Measurements from ENCODE around the gene KIT. TPM values are rescaled to one million over a fixed set of nuclear protein-coding genes. Genes with fewer than 3 reads are reported as not detected.

KIT gene
- total and polyA plus RNA-seq, 2 donors (not counting 1 experiment from before 2014, with no cell fraction given): 0.50 to 19.9 TPM

GRCh38 chr4:54714631-54715030, 56.9 kb downstream of the KIT start:
- Histone ChIP-seq H3K27me3 (ENCODE audit: control insufficient read depth, insufficient read depth, low read length) (no peaks in the 10 kb centered on the region), H2AFZ (ENCODE audit: low read length) (no peak overlapping the region), H3K9ac (ENCODE audit: insufficient read depth, low read length) (no peak overlapping the region), H3K4me1 (ENCODE audit: control insufficient read depth, extremely low read depth, insufficient read depth, low read length) (no peaks in the 10 kb centered on the region), H3K36me3 (ENCODE audit: control insufficient read depth, insufficient read depth, low read length) (no peaks in the 10 kb centered on the region), H3K4me2 (ENCODE audit: extremely low read depth, insufficient read depth, low read length) (no peak overlapping the region), H3K27ac (ENCODE audit: insufficient read depth, low read length) (no peak overlapping the region), H4K20me1 (ENCODE audit: control insufficient read depth, extremely low read depth, insufficient read depth, low read length) (no peaks in the 10 kb centered on the region), H3K79me2 (ENCODE audit: control insufficient read depth, insufficient read depth, low read length) (no peaks in the 10 kb centered on the region), H3K4me3 (replicated peaks in 1 of 4; ENCODE audit: control extremely low read depth in 1 of 4, insufficient read depth in 1 of 4, low read depth in 3 of 4, low read length in 4 of 4) (no peak overlapping the region), H3K9me3 (ENCODE audit: control insufficient read depth, insufficient read depth, low read depth, low read length) (no peaks in the 10 kb centered on the region)
- no peak for DNase-seq (ENCODE audit: low read depth in 2 of 2)
- TF ChIP-seq CTCF (conservative IDR thresholded peaks at IDR 0.05 in 1 of 2, IDR thresholded peaks at IDR 0.05 in 1 of 2; ENCODE audit: low read depth in 1 of 2, low read length in 2 of 2) (no peak), EZH2 (IDR thresholded peaks at IDR 0.05; ENCODE audit: low read length, missing control alignments) (no peak)

GRCh38 chr4:54716478-54717065, 58.8 kb downstream of the KIT start:
- TF ChIP-seq CTCF (conservative IDR thresholded peaks at IDR 0.05 in 1 of 2, IDR thresholded peaks at IDR 0.05 in 1 of 2; ENCODE audit: low read depth in 1 of 2, low read length in 2 of 2): no peak
- no peak for TF ChIP-seq EZH2 (IDR thresholded peaks at IDR 0.05; ENCODE audit: low read length, missing control alignments)
- H3K9ac ChIP-seq (ENCODE audit: insufficient read depth, low read length): no peak overlapping the region
- no peak overlapping the region for H3K4me3 ChIP-seq (replicated peaks in 1 of 4; ENCODE audit: control extremely low read depth in 1 of 4, insufficient read depth in 1 of 4, low read depth in 3 of 4, low read length in 4 of 4)
- no peaks in the 10 kb centered on the region for H3K36me3 ChIP-seq (ENCODE audit: control insufficient read depth, insufficient read depth, low read length)
- H3K9me3 ChIP-seq (ENCODE audit: control insufficient read depth, insufficient read depth, low read depth, low read length): no peaks in the 10 kb centered on the region
- H3K79me2 ChIP-seq (ENCODE audit: control insufficient read depth, insufficient read depth, low read length): no peaks in the 10 kb centered on the region
- no peak overlapping the region for H3K27ac ChIP-seq (ENCODE audit: insufficient read depth, low read length)
- no peaks in the 10 kb centered on the region for H4K20me1 ChIP-seq (ENCODE audit: control insufficient read depth, extremely low read depth, insufficient read depth, low read length)
- no peak for DNase-seq (ENCODE audit: low read depth in 2 of 2)
- H2AFZ ChIP-seq (ENCODE audit: low read length): no peak overlapping the region
- no peaks in the 10 kb centered on the region for H3K4me1 ChIP-seq (ENCODE audit: control insufficient read depth, extremely low read depth, insufficient read depth, low read length)
- no peaks in the 10 kb centered on the region for H3K27me3 ChIP-seq (ENCODE audit: control insufficient read depth, insufficient read depth, low read length)
- H3K4me2 ChIP-seq (ENCODE audit: extremely low read depth, insufficient read depth, low read length): no peak overlapping the region

GRCh38 chr4:54717694-54718093, 59.9 kb downstream of the KIT start:
- H3K36me3 ChIP-seq (ENCODE audit: control insufficient read depth, insufficient read depth, low read length): no peaks in the 10 kb centered on the region

More at GRCh38 chr4:54717694-54718093, 59.9 kb downstream of the KIT start:
- no peaks in the 10 kb centered on the region for H3K27me3 ChIP-seq (ENCODE audit: control insufficient read depth, insufficient read depth, low read length)
- no peak overlapping the region for H3K9ac ChIP-seq (ENCODE audit: insufficient read depth, low read length)
- no peaks in the 10 kb centered on the region for H3K4me1 ChIP-seq (ENCODE audit: control insufficient read depth, extremely low read depth, insufficient read depth, low read length)
- H3K9me3 ChIP-seq (ENCODE audit: control insufficient read depth, insufficient read depth, low read depth, low read length): no peaks in the 10 kb centered on the region
- no peaks in the 10 kb centered on the region for H4K20me1 ChIP-seq (ENCODE audit: control insufficient read depth, extremely low read depth, insufficient read depth, low read length)
- H2AFZ ChIP-seq (ENCODE audit: low read length): no peak overlapping the region
- TF ChIP-seq EZH2 (IDR thresholded peaks at IDR 0.05; ENCODE audit: low read length, missing control alignments): no peak
- no peak for TF ChIP-seq CTCF (conservative IDR thresholded peaks at IDR 0.05 in 1 of 2, IDR thresholded peaks at IDR 0.05 in 1 of 2; ENCODE audit: low read depth in 1 of 2, low read length in 2 of 2)
- H3K4me3 ChIP-seq (replicated peaks in 1 of 4; ENCODE audit: control extremely low read depth in 1 of 4, insufficient read depth in 1 of 4, low read depth in 3 of 4, low read length in 4 of 4): no peak overlapping the region
- no peak for DNase-seq (ENCODE audit: low read depth in 2 of 2)
- no peaks in the 10 kb centered on the region for H3K79me2 ChIP-seq (ENCODE audit: control insufficient read depth, insufficient read depth, low read length)
- no peak overlapping the region for H3K27ac ChIP-seq (ENCODE audit: insufficient read depth, low read length)
- H3K4me2 ChIP-seq (ENCODE audit: extremely low read depth, insufficient read depth, low read length): no peak overlapping the region
